ENCODE data around the gene DNAH14. TPM values are rescaled to one million over a fixed set of nuclear protein-coding genes. Genes with fewer than 3 reads are reported as not detected.

Gene DNAH14
- total and polyA plus RNA-seq, 9 of the 15 experiments (the other 6 are each of a cell fraction or from before 2014, with no cell fraction given), result 58.4 to 142 (median 98.4) TPM

DNA sequence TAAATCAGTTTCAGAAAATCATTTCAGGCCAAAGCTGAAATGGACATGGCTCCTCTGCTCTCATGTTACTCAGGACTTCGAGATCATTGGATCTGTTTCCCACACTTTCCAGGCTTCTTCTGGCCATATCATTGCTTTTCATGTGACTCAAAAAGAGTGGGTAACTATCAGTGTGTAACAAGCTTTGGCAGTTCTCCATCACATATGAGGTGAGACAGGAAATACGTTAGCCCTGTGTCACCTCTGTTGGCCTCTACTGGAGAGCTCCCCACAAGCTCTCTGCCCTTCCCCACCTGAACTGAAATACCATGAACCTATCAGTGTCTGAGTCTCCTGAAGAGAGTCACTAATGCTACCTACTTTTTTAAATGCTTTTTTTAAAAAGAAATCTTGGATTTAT lies 370.1 kb downstream of the DNAH14 start:
- no peak overlapping the region for H3K27ac ChIP-seq (ENCODE audit: extremely low read depth, low read depth, low read length)
- no peak overlapping the region for H3K4me3 ChIP-seq
- no peak overlapping the region for H2AFZ ChIP-seq (ENCODE audit: low read depth, low read length)
- CTCF ChIA-PET (ENCODE audit: low intra/inter-chr PET ratio), result no interaction called here
- WGBS (ENCODE audit: insufficient coverage, low coverage, missing lambda C conversion rate), result 3% methylated on average over 2 of the region's 2 CpGs
- H4K20me1 ChIP-seq (replicated peaks; ENCODE audit: control insufficient read depth, insufficient read depth, low read length), result no peaks in the 10 kb centered on the region
- in situ Hi-C loops (cut with MboI) (no loop called here), intact Hi-C loops (cut with micrococcal nuclease) (no loop called here)
- BruUV-seq (replicated peaks), result no TSS peak
- DNase-seq (ENCODE audit: extremely low read depth in 1 of 4, low spot score in 3 of 4) (no peak), FAIRE-seq (no peak), ATAC-seq (no peak)
- H3K9me1 ChIP-seq (ENCODE audit: control insufficient read depth, insufficient read depth, low read length), result no peaks in the 10 kb centered on the region
- POLR2A ChIA-PET, result interaction anchor here (0.6 to 1.0 kb wide), 3 partner anchors 9 to 563 kb away, joined by 3 to 4 read pairs (median 3); no protein-coding TSS in a partner anchor
- H3K27me3 ChIP-seq (ENCODE audit: control insufficient read depth in 2 of 2, insufficient read depth in 2 of 2, low read length in 2 of 2), result no peaks in the 10 kb centered on the region
- H3K9me3 ChIP-seq (replicated peaks; ENCODE audit: control insufficient read depth, insufficient read depth, low read depth, low read length), result no peaks in the 10 kb centered on the region
- no peaks in the 10 kb centered on the region for H3K4me1 ChIP-seq (replicated peaks in 1 of 2; ENCODE audit: control insufficient read depth in 2 of 2, insufficient read depth in 2 of 2, low read length in 2 of 2)
- TF ChIP-seq GABPA (tag; conservative IDR thresholded peaks at IDR 0.05; ENCODE audit: low read depth), result no peak
- no peak for TF ChIP-seq CTCF (IDR thresholded peaks at IDR 0.05 in 2 of 3, conservative IDR thresholded peaks at IDR 0.05 in 1 of 3; ENCODE audit: insufficient read depth in 2 of 3, low read depth in 1 of 3, low read length in 3 of 3)
- H3K4me2 ChIP-seq (ENCODE audit: insufficient read depth, low read length), result no peak overlapping the region
- no peaks in the 10 kb centered on the region for H3K36me3 ChIP-seq (ENCODE audit: control insufficient read depth, insufficient read depth, low read length)
- H3K9ac ChIP-seq (ENCODE audit: insufficient read depth in 1 of 2, low read depth in 2 of 2, low read length in 2 of 2), result no peak overlapping the region
- H3K79me2 ChIP-seq (ENCODE audit: control insufficient read depth, insufficient read depth, low read length), result no peaks in the 10 kb centered on the region

GRCh38 chr1:225300381-225300780 lies 370.9 kb downstream of the DNAH14 start:
- DNase-seq (ENCODE audit: extremely low read depth in 1 of 4, low spot score in 3 of 4) (no peak), ATAC-seq (no peak), FAIRE-seq (no peak)
- H3K27me3 ChIP-seq (ENCODE audit: control insufficient read depth in 2 of 2, insufficient read depth in 2 of 2, low read length in 2 of 2), result no peaks in the 10 kb centered on the region
- CTCF ChIA-PET (ENCODE audit: low intra/inter-chr PET ratio), result no interaction called here
- POLR2A ChIA-PET, result interaction anchor here (0.6 kb wide), 1 partner anchor 96 kb away, joined by 3 read pairs; no protein-coding TSS in a partner anchor
- H3K27ac ChIP-seq (ENCODE audit: extremely low read depth, low read depth, low read length), result no peak overlapping the region
- no peak overlapping the region for H2AFZ ChIP-seq (ENCODE audit: low read depth, low read length)
- 0% methylated on average over 1 of the region's 1 CpG for WGBS (ENCODE audit: insufficient coverage, low coverage, missing lambda C conversion rate)
- H3K9me1 ChIP-seq (ENCODE audit: control insufficient read depth, insufficient read depth, low read length), result no peaks in the 10 kb centered on the region
- in situ Hi-C loops (cut with MboI), result no loop called here
- H3K36me3 ChIP-seq (ENCODE audit: control insufficient read depth, insufficient read depth, low read length), result no peaks in the 10 kb centered on the region
- no peak overlapping the region for H3K9ac ChIP-seq (ENCODE audit: insufficient read depth in 1 of 2, low read depth in 2 of 2, low read length in 2 of 2)
- H4K20me1 ChIP-seq (replicated peaks; ENCODE audit: control insufficient read depth, insufficient read depth, low read length), result no peaks in the 10 kb centered on the region
- no peak overlapping the region for H3K4me3 ChIP-seq
- H3K9me3 ChIP-seq (replicated peaks; ENCODE audit: control insufficient read depth, insufficient read depth, low read depth, low read length), result no peaks in the 10 kb centered on the region
- BruUV-seq (replicated peaks), result no TSS peak
- no peaks in the 10 kb centered on the region for H3K79me2 ChIP-seq (ENCODE audit: control insufficient read depth, insufficient read depth, low read length)
- intact Hi-C loops (cut with micrococcal nuclease), result no loop called here
- H3K4me1 ChIP-seq (replicated peaks in 1 of 2; ENCODE audit: control insufficient read depth in 2 of 2, insufficient read depth in 2 of 2, low read length in 2 of 2), result no peaks in the 10 kb centered on the region
- no peak overlapping the region for H3K4me2 ChIP-seq (ENCODE audit: insufficient read depth, low read length)
- TF ChIP-seq ZNF347 (CRISPR knock-in tag; IDR thresholded peaks at IDR 0.05; ENCODE audit: low read depth), result no peak
- TF ChIP-seq, protein P1, sequence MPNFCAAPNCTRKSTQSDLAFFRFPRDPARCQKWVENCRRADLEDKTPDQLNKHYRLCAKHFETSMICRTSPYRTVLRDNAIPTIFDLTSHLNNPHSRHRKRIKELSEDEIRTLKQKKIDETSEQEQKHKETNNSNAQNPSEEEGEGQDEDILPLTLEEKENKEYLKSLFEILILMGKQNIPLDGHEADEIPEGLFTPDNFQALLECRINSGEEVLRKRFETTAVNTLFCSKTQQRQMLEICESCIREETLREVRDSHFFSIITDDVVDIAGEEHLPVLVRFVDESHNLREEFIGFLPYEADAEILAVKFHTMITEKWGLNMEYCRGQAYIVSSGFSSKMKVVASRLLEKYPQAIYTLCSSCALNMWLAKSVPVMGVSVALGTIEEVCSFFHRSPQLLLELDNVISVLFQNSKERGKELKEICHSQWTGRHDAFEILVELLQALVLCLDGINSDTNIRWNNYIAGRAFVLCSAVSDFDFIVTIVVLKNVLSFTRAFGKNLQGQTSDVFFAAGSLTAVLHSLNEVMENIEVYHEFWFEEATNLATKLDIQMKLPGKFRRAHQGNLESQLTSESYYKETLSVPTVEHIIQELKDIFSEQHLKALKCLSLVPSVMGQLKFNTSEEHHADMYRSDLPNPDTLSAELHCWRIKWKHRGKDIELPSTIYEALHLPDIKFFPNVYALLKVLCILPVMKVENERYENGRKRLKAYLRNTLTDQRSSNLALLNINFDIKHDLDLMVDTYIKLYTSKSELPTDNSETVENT (CRISPR knock-in tag; IDR thresholded peaks at IDR 0.05), result no peak
- TF ChIP-seq PRMT5 (CRISPR knock-in tag; IDR thresholded peaks at IDR 0.05), result no peak
- no peak for TF ChIP-seq TFAM (CRISPR knock-in tag; conservative IDR thresholded peaks at IDR 0.05)
- no peak for TF ChIP-seq LCOR (CRISPR knock-in tag; IDR thresholded peaks at IDR 0.05)
- no peak for TF ChIP-seq PHB2 (IDR thresholded peaks at IDR 0.05; ENCODE audit: low read depth)
- TF ChIP-seq, protein P2, sequence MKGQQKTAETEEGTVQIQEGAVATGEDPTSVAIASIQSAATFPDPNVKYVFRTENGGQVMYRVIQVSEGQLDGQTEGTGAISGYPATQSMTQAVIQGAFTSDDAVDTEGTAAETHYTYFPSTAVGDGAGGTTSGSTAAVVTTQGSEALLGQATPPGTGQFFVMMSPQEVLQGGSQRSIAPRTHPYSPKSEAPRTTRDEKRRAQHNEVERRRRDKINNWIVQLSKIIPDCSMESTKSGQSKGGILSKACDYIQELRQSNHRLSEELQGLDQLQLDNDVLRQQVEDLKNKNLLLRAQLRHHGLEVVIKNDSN (CRISPR knock-in tag; IDR thresholded peaks at IDR 0.05), result no peak
- no peak for TF ChIP-seq BRF1 (IDR thresholded peaks at IDR 0.05; ENCODE audit: borderline replicate concordance, extremely low read depth, insufficient read length)
- TF ChIP-seq ZNF668 (CRISPR knock-in tag; IDR thresholded peaks at IDR 0.05), result no peak
- no peak for TF ChIP-seq HMGN3 (IDR thresholded peaks at IDR 0.05; ENCODE audit: borderline replicate concordance, extremely low read depth, insufficient read length, low read depth, low read length)

All from K562 (cell line).